HS-5 (cell line): Measurements from ENCODE around the gene SLC1A5.
A peak's percentile ranks its signal among the peaks of the same experiment; 100 is the strongest.
"Not testable (repeated sequence)": the region's sequence is repeated elsewhere in the genome, so short reads cannot be mapped to it uniquely, and the experiment has no call there.

Experiments used
- DNase-seq: peaks from one replicate; pipeline ENCODE4 v3.0.0-alpha.2; 2012; ENCODE audit warnings: low read depth

Gene SLC1A5

DNA sequence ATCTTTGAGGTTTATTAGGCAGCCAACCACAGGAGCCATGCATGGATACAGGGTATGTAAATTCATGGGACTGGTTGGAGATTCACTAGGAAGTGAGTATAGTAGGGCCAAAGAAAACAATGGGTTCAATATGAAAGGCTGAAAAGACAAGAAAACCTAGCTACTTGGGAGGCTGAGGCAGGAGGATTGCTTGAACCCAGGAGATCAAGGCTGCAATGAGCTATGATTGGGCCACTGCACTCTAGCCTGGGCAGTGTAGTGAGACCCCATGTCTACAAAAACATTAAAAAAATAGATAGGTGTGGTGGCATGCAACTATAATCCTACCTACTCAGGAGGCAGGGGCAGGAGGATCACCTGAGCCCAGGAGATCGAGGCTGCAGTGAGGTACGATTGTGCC, 10.3 kb upstream of the SLC1A5 start:
- DNase-seq: no peak

- no peak for DNase-seq
Observed at GRCh38 chr19:46797881-46798280, 9.5 kb upstream of the SLC1A5 start.

- DNase-seq: no peak
Observed at GRCh38 chr19:46791944-46792343, 3.5 kb upstream of the SLC1A5 start.

- no peak for DNase-seq
Observed at GRCh38 chr19:46789371-46789770, 977 bp upstream of the SLC1A5 start.

GRCh38 chr19:46788968-46789338, 559 bp upstream of the SLC1A5 start:
- no peak for DNase-seq

- no peak for DNase-seq
Observed at GRCh38 chr19:46787331-46788261, 798 bp downstream of the SLC1A5 start.

GRCh38 chr19:46787040-46787330, 1.4 kb downstream of the SLC1A5 start:
- DNase-seq: no peak

GRCh38 chr19:46786236-46787039, 2.0 kb downstream of the SLC1A5 start:
- DNase-seq: peak; percentile 78

GRCh38 chr19:46785980-46786235, 2.5 kb downstream of the SLC1A5 start:
- DNase-seq: no peak

DNA sequence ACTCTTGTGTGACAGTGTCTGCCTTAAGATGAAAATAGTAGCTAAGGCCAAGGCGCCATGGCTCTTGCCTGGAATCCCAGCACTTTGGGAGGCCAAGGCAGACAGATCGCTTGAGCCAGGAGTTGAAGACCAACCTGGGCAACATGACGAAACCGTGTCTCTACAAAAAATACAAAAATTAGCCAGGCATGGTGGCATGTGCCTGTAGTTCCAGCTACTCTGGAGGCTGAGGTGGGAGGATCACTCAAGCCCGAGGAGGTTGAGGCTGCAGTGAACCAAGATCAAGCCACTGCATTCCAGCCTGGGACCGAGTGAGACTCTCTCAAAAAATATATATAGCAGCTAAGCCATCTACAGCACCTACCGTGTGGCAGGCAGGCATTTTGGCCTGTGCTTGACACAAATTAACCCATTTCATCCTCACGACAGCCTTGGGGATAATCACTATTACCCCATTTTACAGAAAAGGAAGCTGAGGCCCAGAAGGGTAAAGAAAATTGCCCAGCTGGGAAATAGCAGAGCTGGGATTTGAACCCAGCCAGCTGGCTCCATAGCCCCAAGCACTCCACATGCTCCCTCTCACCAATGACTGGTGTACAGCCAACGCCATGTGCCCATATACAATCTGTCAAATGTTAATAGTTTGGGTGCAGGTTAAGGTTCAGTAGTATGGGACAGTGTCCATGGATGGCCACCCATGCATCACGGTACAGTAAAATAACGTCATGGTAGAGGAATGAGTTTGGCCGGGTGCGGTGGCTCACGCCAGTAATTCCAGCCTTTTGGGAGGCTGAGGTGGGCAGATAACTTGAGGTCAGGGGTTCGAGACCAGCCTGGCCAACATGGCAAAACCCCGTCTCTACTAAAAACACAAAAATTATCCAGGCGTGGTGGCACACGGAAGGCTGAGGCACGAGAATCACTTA, 3.1 kb downstream of the SLC1A5 start:
- no peak for DNase-seq

DNA sequence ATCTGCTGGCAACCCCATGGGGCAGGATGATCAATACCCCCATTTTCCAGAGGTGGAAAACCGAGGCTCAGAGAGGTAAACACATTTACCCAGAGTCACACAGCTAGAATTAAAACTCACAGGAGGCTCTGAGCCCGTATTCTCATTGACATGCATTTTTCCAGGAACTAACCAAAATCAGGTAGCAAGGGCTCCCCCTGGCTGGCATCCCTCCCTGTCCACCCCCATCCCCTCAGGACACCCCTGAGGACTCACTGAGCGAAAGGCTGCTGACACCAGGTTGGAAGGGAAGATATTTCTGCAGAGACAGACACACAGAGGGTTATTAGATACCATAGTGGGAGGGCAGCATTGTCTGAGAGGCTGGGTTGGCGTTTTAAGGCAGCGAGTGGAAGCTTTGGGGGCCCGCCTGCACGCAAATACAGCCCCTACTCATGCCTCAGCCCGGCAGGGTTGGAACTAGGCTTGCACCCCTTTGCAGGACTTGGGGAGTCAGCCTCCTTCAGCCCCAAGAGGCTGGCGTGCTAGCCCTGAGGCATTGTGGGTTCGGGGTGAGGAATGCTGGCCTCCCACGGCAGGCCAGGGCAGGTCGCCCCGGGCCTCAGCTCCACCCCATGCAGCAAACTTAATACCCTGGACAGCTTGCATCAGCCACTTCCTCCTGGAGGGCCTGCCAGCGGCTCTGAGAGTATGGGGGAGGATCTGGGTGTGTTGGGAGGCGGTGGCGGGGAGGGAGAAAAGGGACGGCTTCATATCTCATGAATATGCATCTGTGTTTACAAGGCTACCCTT, 3.9 kb downstream of the SLC1A5 start:
- DNase-seq: peak; percentile 80

DNA sequence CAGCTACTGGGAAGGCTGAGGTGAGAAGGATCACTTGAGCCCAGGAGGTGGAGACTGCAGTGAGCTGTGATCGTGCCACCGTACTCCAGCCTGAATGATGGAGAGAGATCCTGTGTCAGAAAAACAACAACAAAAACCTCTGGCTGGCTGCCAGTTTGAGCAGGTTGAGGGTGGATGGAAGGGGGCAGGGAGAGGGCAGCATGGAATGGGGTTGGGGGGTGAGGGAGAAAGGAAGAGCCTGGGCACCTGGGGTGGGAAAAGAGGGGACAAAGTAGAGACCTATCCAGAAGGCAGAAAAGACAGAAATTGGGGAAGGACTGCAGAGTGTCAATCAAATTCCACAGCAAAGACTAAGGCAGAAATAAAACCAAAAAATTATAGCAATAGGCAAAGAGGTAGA, 4.7 kb downstream of the SLC1A5 start:
- no peak for DNase-seq

GRCh38 chr19:46782355-46783019, 5.9 kb downstream of the SLC1A5 start:
- no peak for DNase-seq

DNA sequence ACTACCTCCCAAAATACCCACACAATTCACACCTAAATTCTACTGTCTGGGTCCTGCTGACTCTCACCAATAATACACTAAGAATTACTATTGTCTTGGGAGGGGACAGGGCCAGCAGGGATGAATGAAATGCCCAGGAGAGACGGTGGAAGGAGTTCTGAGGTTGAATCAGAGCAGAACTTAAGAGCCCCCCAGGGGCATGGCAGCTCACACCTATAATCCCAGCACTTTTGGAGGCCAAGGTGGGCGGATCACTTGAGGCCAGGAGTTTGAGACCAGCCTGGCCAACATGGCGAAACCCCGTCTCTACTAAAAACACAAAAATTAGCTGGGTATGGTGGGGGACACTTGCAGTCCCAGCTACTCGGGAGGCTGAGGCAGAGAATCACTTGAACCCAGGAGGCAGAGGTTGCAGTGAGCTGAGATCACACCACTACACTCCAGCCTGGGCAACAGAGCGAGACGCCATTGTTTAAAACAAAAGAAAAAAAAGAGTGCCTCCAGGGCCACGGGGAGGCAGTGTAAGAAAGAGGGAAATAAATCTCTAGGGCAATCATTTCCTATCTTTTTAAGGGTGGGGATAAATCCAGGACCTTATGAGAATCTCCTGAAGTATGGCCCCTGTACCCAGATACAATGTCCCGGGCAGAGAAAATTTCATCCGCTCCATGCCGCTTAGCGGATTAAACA, 10.3 kb downstream of the SLC1A5 start:
- DNase-seq: not testable (repeated sequence)

GRCh38 chr19:46776927-46777911, 11.2 kb downstream of the SLC1A5 start:
- no peak for DNase-seq

GRCh38 chr19:46775642-46776258, 12.6 kb downstream of the SLC1A5 start:
- no peak for DNase-seq

DNA sequence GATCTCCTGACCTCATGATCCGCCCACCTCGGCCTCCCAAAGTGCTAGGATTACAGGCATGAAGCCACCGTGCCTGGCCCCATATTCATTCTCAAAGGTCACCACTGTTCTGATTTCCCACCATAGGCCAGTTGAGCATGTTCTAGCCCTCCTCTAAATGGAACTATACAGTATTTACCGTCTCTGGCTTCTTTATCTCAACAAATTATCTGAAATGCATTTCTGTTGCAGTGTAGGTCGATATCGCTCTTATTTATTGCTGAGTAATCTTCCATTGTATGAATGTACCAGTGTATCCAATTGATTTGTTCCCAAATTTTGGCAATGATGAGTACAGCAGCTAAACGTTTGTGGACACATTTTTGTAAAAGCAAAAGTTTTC, 15.4 kb downstream of the SLC1A5 start:
- no peak for DNase-seq

- DNase-seq: no peak
Observed at GRCh38 chr19:46772170-46773017, 16.0 kb downstream of the SLC1A5 start.
